LoVo (cell line): ENCODE data around the gene ATG3.
"Not testable (repeated sequence)": the region's sequence is repeated elsewhere in the genome, so short reads cannot be mapped to it uniquely, and the experiment has no call there.

ENCODE experiments used
- DNase-seq: peaks from one replicate; pipeline ENCODE4 v3.0.0-alpha.2; 2016; ENCODE audit warnings: low spot score

The ATG3 gene

GRCh38 chr3:112561734-112562529, at the start of gene ATG3, which contains the start of gene SLC35A5:
Gene ATG3 (minus strand): TSS chr3:112561962. CDS start chr3:112561528, 434 bp downstream.
Gene SLC35A5 (plus strand): TSS chr3:112562045. CDS start chr3:112563404, 1,359 bp downstream.
- peak; percentile 98 for DNase-seq

- DNase-seq: no peak
These were observed 48.4 kb upstream of the ATG3 start for GRCh38 chr3:112610121-112610520.

- no peak for DNase-seq
These were observed 46.1 kb upstream of the ATG3 start for GRCh38 chr3:112607863-112608262.

- DNase-seq: no peak
These were observed 44.3 kb upstream of the ATG3 start for GRCh38 chr3:112606098-112606497.

GRCh38 chr3:112605285-112605684, 43.5 kb upstream of the ATG3 start:
- DNase-seq: no peak

GRCh38 chr3:112604536-112604935, 42.8 kb upstream of the ATG3 start:
- peak; percentile 14 for DNase-seq

- DNase-seq: no peak
These were observed 40.6 kb upstream of the ATG3 start for GRCh38 chr3:112602217-112602838.

- DNase-seq: no peak
These were observed 37.0 kb upstream of the ATG3 start for GRCh38 chr3:112598731-112599130.

- no peak for DNase-seq
These were observed 36.2 kb upstream of the ATG3 start for GRCh38 chr3:112597945-112598344.

- DNase-seq: no peak
These were observed 33.1 kb upstream of the ATG3 start for GRCh38 chr3:112594856-112595255.

GRCh38 chr3:112593258-112593657, 31.5 kb upstream of the ATG3 start:
- DNase-seq: no peak

- no peak for DNase-seq
These were observed 25.6 kb upstream of the ATG3 start for GRCh38 chr3:112587336-112587735.

GRCh38 chr3:112585782-112586181, 24.0 kb upstream of the ATG3 start:
- DNase-seq: no peak

- no peak for DNase-seq
These were observed 21.3 kb upstream of the ATG3 start for GRCh38 chr3:112583105-112583504.

- DNase-seq: peak; percentile 34
These were observed 20.6 kb upstream of the ATG3 start for GRCh38 chr3:112582244-112582874.

GRCh38 chr3:112579697-112580096, 17.9 kb upstream of the ATG3 start:
- DNase-seq: no peak

GRCh38 chr3:112579232-112579631, 17.5 kb upstream of the ATG3 start:
- DNase-seq: no peak

GRCh38 chr3:112572701-112573100, 10.9 kb upstream of the ATG3 start:
- no peak for DNase-seq

GRCh38 chr3:112569265-112569664, 7.5 kb upstream of the ATG3 start:
- no peak for DNase-seq

GRCh38 chr3:112568642-112569041, 6.9 kb upstream of the ATG3 start:
- DNase-seq: no peak

GRCh38 chr3:112564940-112565305, 3.2 kb upstream of the ATG3 start:
- DNase-seq: no peak

GRCh38 chr3:112564247-112564939, 2.6 kb upstream of the ATG3 start:
- DNase-seq: not testable (repeated sequence)

GRCh38 chr3:112561484-112561733, 353 bp downstream of the ATG3 start:
- no peak for DNase-seq
